Gastrocnemius medialis (tissue), 4 donors: Measurements from ENCODE around the gene NDUFA12.
A peak's percentile ranks its signal among the peaks of the same experiment; 100 is the strongest.

Experiments
- CTCF ChIP-seq, 5 experiments: fragments of 450-650 bp in 3 of 5; fragments of 200-600 bp in 2 of 5; sonication (generic) in 2 of 5; IDR thresholded peaks in 4 of 5; conservative IDR thresholded peaks in 1 of 5; 1 replicate in 4 of 5; 2 replicates in 1 of 5; pipeline ENCODE4 v1.5.1; 2016 to 2019; ENCODE audit warnings: antibody characterized with exemption in 5 of 5, mild to moderate bottlenecking in 3 of 5, moderate library complexity in 3 of 5
- POLR2A ChIP-seq, 2 donors: fragments of 450-650 bp; IDR thresholded peaks; one replicate each; pipeline ENCODE4 v1.6.1; 2017; ENCODE audit warnings: antibody characterized with exemption in 2 of 2, mild to moderate bottlenecking in 2 of 2, moderate library complexity in 2 of 2

- TF ChIP-seq CTCF (IDR thresholded peaks at IDR 0.05 in 4 of 5, conservative IDR thresholded peaks at IDR 0.05 in 1 of 5) (no peak), POLR2A (IDR thresholded peaks at IDR 0.05) (peak; percentile 77 to 81)
Observed at GRCh38 chr12:95003213-95003920, at the start of gene NDUFA12.
